HG02870 (cell line): ENCODE results near the gene HPX.
A peak's percentile ranks its signal among the peaks of the same experiment; 100 is the strongest.

Experiments used
- ATAC-seq: cut with Tn5 transposase; IDR thresholded peaks from one replicate; pipeline ENCODE4 v1.9.1; 2021; ENCODE audit warnings: mild to moderate bottlenecking, moderate library complexity; ENCODE audit not compliant: unreplicated experiment

Gene HPX

GRCh38 chr11:6440906-6441358 is at the start of gene HPX:
Gene HPX, minus strand, starts transcription at chr11:6440987. Its CDS starts 24 bp downstream, at chr11:6440963.
- ATAC-seq = no peak

GRCh38 chr11:6489306-6489705 is 48.5 kb upstream of the HPX start:
- ATAC-seq = no peak

- no peak for ATAC-seq
Measured at GRCh38 chr11:6488821-6489220, 48.0 kb upstream of the HPX start.

- no peak for ATAC-seq
Measured at GRCh38 chr11:6488342-6488741, 47.6 kb upstream of the HPX start.

- no peak for ATAC-seq
Measured at GRCh38 chr11:6486938-6487337, 46.2 kb upstream of the HPX start.

GRCh38 chr11:6486256-6486655 is 45.5 kb upstream of the HPX start:
- no peak for ATAC-seq

GRCh38 chr11:6485661-6486060 is 44.9 kb upstream of the HPX start:
- no peak for ATAC-seq

- ATAC-seq = no peak
Measured at GRCh38 chr11:6483015-6483414, 42.2 kb upstream of the HPX start.

- ATAC-seq = no peak
Measured at GRCh38 chr11:6482441-6482840, 41.7 kb upstream of the HPX start.

GRCh38 chr11:6481924-6482275 is 41.1 kb upstream of the HPX start:
- no peak for ATAC-seq

- peak; percentile 99 for ATAC-seq
Measured at GRCh38 chr11:6481012-6481923, 40.5 kb upstream of the HPX start, which contains the start of the genes ARFIP2 and TIMM10B. Gene ARFIP2, minus strand, starts transcription at chr11:6481331. Its CDS starts 910 bp downstream, at chr11:6480421. Gene TIMM10B, plus strand, starts transcription at chr11:6481501. Its CDS starts 16 bp downstream, at chr11:6481517.

GRCh38 chr11:6480299-6480914 is 39.6 kb upstream of the HPX start:
- no peak for ATAC-seq

GRCh38 chr11:6476571-6476970 is 35.8 kb upstream of the HPX start:
- no peak for ATAC-seq

GRCh38 chr11:6475936-6476335 is 35.1 kb upstream of the HPX start:
- no peak for ATAC-seq

GRCh38 chr11:6474806-6475500 is 34.2 kb upstream of the HPX start:
- ATAC-seq = no peak

GRCh38 chr11:6474413-6474792 is 33.6 kb upstream of the HPX start:
- no peak for ATAC-seq

- peak; percentile 58 for ATAC-seq
Measured at GRCh38 chr11:6473451-6474412, 32.9 kb upstream of the HPX start, which contains the start of gene TRIM3. Gene TRIM3, minus strand, starts transcription at chr11:6473941. Its CDS starts 8,246 bp downstream, at chr11:6465695.

- no peak for ATAC-seq
Measured at GRCh38 chr11:6472934-6473333, 32.1 kb upstream of the HPX start.

GRCh38 chr11:6469599-6469998 is 28.8 kb upstream of the HPX start:
- ATAC-seq = no peak
